Psoas muscle (tissue), 8 donors: ENCODE measurements around the gene SCTR. TPM values are rescaled to one million over a fixed set of nuclear protein-coding genes. Genes with fewer than 3 reads are reported as not detected.

ENCODE experiments used
- ATAC-seq, 4 donors: fragments of 200-7000 bp; cut with Tn5 transposase; one replicate each; pipeline ENCODE4 v1.9.1; 2020; ENCODE audit warnings: moderate library complexity in 3 of 4, mild to moderate bottlenecking in 2 of 4
- DNase-seq, 2 donors: peaks; one replicate each; pipeline ENCODE4 v3.0.0-alpha.2; 2020
- H3K27ac ChIP-seq: fragments of 200-600 bp; one replicate; pipeline ENCODE4 v1.8.0; 2022
- H3K27me3 ChIP-seq, 3 donors: fragments of 200-600 bp in 1 of 3; one replicate each; pipeline versions ENCODE4 v1.6.1 to v1.8.0; 2013 to 2022; ENCODE audit warnings: low read length in 2 of 3, mild to moderate bottlenecking in 2 of 3, moderate library complexity in 1 of 3; ENCODE audit not compliant: insufficient read depth in 3 of 3
- H3K36me3 ChIP-seq, 2 donors: fragments of 200-600 bp in 1 of 2; one replicate each; pipeline versions ENCODE4 v1.6.1 to v1.8.0; 2013 to 2022; ENCODE audit warnings: low read depth in 1 of 2, mild to moderate bottlenecking in 1 of 2, moderate library complexity in 1 of 2; ENCODE audit not compliant: insufficient read depth in 1 of 2
- H3K4me1 ChIP-seq: fragments of 200-600 bp; one replicate; pipeline ENCODE4 v1.8.0; 2022
- H3K4me3 ChIP-seq: fragments of 200-600 bp; one replicate; pipeline ENCODE4 v1.8.0; 2022; ENCODE audit warnings: mild to moderate bottlenecking
- H3K9me3 ChIP-seq: fragments of 200-600 bp; one replicate; pipeline ENCODE4 v1.8.0; 2022
- WGBS, 3 donors: extraction: QIAGEN DNeasy Blood & Tissue Kit; methylation state at CpG; one replicate each; pipeline versions ENCODE4 v1.1.6 to v1.1.7; 2013; 5-methylcytosine and 5-hydroxymethylcytosine counted together
- intact Hi-C, 2 donors: fragments of 100-400 bp; cut with DNase I; formaldehyde crosslinking; loops; one replicate each; pipeline versions ENCODE4 v1.11.0 to v1.14.2; 2022
- polyA plus RNA-seq, 3 donors: library from polyadenylated mRNA; stranded (reverse); fragments of 200-250 nt; gene quantifications; one replicate each; pipeline ENCODE4 v1.2.3, GENCODE V29; 2013
- total RNA-seq, 4 donors: library from RNA; stranded (reverse); fragmentation: NEBNext Ultra II Directional in 2 of 4; extraction: Animal tissue kit (Norgen Biotek cat#: 25700) in 2 of 4; gene quantifications; one replicate each; pipeline versions ENCODE4 v1.2.1 to v1.2.4, GENCODE V29; 2021 to 2023
- TF ChIP-seq, protein P1 (sequence below): fragments of 200-600 bp; IDR thresholded peaks from one replicate; pipeline ENCODE4 v1.8.0; 2022; ENCODE audit warnings: antibody characterized with exemption
- donor health status: healthy with polysubstance abuse.
- donor health status: DM: no; HTN: no; CAD: no; lungs with moderate emphysema.
- donor health status: Bipolar disorder and iron deficiency.
- donor health status: healthy.
- donor health status: DM: yes; HTN: yes; CAD: no.
- donor health status: DM: no; HTN: no; CAD: no.
- donor health status: DM: no; HTN: no; CAD: no.
- donor health status: DM: yes; HTN: yes; CAD: no.

Gene SCTR
- total and polyA plus RNA-seq, 7 donors, result 0.12 to 1.3 (median 0.57) TPM; not detected in 4

- Histone ChIP-seq H3K27ac (no peak overlapping the region), H3K36me3 (no peaks in the 10 kb centered on the region), H3K4me3 (no peak overlapping the region), H3K27me3 (peaks cover 0 to 3% (median 0%) of the 10 kb centered on the region in 3 donors), H3K4me1 (no peaks in the 10 kb centered on the region), H3K9me3 (no peaks in the 10 kb centered on the region)
- WGBS, 3 donors, result 75 to 89% (median 76%) methylated on average over 12 of the region's 12 CpGs
- DNase-seq (no peak), ATAC-seq (no peak)
- TF ChIP-seq, protein P1, sequence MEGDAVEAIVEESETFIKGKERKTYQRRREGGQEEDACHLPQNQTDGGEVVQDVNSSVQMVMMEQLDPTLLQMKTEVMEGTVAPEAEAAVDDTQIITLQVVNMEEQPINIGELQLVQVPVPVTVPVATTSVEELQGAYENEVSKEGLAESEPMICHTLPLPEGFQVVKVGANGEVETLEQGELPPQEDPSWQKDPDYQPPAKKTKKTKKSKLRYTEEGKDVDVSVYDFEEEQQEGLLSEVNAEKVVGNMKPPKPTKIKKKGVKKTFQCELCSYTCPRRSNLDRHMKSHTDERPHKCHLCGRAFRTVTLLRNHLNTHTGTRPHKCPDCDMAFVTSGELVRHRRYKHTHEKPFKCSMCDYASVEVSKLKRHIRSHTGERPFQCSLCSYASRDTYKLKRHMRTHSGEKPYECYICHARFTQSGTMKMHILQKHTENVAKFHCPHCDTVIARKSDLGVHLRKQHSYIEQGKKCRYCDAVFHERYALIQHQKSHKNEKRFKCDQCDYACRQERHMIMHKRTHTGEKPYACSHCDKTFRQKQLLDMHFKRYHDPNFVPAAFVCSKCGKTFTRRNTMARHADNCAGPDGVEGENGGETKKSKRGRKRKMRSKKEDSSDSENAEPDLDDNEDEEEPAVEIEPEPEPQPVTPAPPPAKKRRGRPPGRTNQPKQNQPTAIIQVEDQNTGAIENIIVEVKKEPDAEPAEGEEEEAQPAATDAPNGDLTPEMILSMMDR, result no peak
- intact Hi-C loops, result no loop called here
These were observed 70.2 kb downstream of the SCTR start for GRCh38 chr2:119453972-119454593.

GRCh38 chr2:119451336-119452050 is 72.8 kb downstream of the SCTR start:
- Histone ChIP-seq H3K4me1 (no peaks in the 10 kb centered on the region), H3K27ac (no peak overlapping the region), H3K36me3 (no peaks in the 10 kb centered on the region), H3K27me3 (peaks cover 0 to 3% (median 0%) of the 10 kb centered on the region in 3 donors), H3K4me3 (no peak overlapping the region), H3K9me3 (no peaks in the 10 kb centered on the region)
- TF ChIP-seq, protein P1, result no peak
- intact Hi-C loops, result no loop called here
- 91 to 94% (median 92%) methylated on average over 9 of the region's 9 CpGs for WGBS, 3 donors
- ATAC-seq (no peak), DNase-seq (no peak)

DNA sequence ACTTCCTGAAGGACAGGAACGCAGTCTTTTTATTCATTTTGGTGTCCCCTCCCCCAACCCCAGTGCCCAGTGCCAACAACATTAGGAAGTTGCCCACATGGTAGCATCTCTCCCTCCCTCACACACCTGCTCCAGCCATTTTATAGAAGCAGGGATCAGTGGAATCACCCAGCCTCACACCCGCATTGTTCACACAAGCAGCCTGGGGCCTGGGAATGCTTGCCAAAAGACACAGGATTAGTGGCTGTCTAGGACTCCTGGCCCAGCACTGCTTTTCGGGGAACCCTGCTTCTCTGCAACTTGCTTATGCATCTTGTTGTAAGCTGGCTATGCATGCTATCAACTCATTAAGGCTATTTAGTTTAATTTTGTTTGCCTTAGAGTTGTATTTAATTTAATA is 74.8 kb downstream of the SCTR start:
- Histone ChIP-seq H3K27ac (no peak overlapping the region), H3K27me3 (peaks cover 0 to 3% (median 0%) of the 10 kb centered on the region in 3 donors), H3K4me3 (no peak overlapping the region), H3K36me3 (no peaks in the 10 kb centered on the region), H3K4me1 (no peaks in the 10 kb centered on the region), H3K9me3 (no peaks in the 10 kb centered on the region)
- ATAC-seq (no peak), DNase-seq (no peak)
- intact Hi-C loops, result no loop called here
- TF ChIP-seq, protein P1, result no peak
- WGBS, 3 donors, result 68 to 73% (median 71%) methylated on average over 3 of the region's 3 CpGs

DNA sequence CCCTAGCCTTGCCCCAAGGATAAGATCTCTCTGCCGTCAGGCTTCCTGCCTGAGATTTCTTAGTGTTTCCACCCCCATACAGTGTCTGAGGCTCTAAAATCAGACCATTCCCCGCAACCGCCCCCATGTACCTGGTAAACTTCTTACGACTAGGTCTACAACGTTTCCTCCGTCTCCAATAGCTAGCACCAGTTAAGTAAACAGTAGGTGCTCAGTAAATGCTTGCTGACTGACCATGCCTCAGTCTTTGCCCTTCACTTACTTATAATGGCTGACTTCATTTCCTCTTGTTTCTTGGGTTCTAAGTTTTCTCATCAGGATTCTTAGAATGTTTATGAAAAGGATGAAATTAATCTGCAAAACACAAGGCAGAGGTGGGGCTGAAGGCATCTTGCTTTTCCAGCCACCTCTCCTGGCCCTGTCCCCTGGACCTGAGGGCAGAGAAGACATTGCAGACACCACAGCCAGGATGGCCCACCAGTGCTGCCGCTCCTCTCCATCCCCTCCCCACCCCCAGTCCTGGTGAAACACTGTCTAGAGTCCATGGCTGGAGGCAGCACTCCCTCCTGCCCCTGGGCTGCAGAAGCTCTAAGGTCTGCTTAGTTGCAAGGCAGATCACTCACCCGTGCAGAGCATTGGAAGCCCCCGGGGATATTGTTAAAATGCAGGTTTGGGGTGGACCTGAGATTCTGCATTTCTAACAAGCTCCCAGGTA is 75.7 kb downstream of the SCTR start:
- intact Hi-C loops, result no loop called here
- DNase-seq, result no peak
- Histone ChIP-seq H3K27me3 (peaks cover 0 to 3% (median 0%) of the 10 kb centered on the region in 3 donors), H3K36me3 (no peaks in the 10 kb centered on the region), H3K4me3 (no peak overlapping the region), H3K27ac (no peak overlapping the region), H3K4me1 (no peaks in the 10 kb centered on the region), H3K9me3 (no peaks in the 10 kb centered on the region)
- no peak for ATAC-seq
- TF ChIP-seq, protein P1, result no peak
- WGBS, 3 donors, result 77 to 83% (median 82%) methylated on average over 9 of the region's 9 CpGs
